Measurements from ENCODE around the gene ABCA6.

ABCA6 gene

GRCh38 chr17:69046121-69046807 lies 95.4 kb downstream of the ABCA6 start:
- DNase-seq = no peak

- no peak for DNase-seq
These were observed 96.0 kb downstream of the ABCA6 start for GRCh38 chr17:69045646-69046045.

GRCh38 chr17:69044371-69044770 lies 97.3 kb downstream of the ABCA6 start:
- no peak for DNase-seq

- no peak for DNase-seq
These were observed 98.5 kb downstream of the ABCA6 start for GRCh38 chr17:69043098-69043734.

GRCh38 chr17:69042308-69042707 lies 99.4 kb downstream of the ABCA6 start:
- DNase-seq = no peak

- no peak for DNase-seq
These were observed 109.9 kb downstream of the ABCA6 start for GRCh38 chr17:69031839-69032238.

GRCh38 chr17:69030169-69030568 lies 111.5 kb downstream of the ABCA6 start:
- no peak for DNase-seq
